AG04450 (cell line): ENCODE measurements around the gene PRKCH. TPM values are rescaled to one million over a fixed set of nuclear protein-coding genes. Genes with fewer than 3 reads are reported as not detected.
"Not testable (repeated sequence)": the region's sequence is repeated elsewhere in the genome, so short reads cannot be mapped to it uniquely, and the experiment has no call there.

Experiments used
- CTCF ChIA-PET: fragments of 300-600, 350-600 bp; formaldehyde crosslinking; extraction: SDS; loops from one replicate; lab custom pipeline; 2022; ENCODE audit warnings: antibody characterized with exemption, inconsistent platforms; lab: Charles Lee
- POLR2A ChIA-PET: fragments of 350-600 bp; formaldehyde crosslinking; extraction: SDS; loops from one replicate; lab custom pipeline; 2021; ENCODE audit warnings: antibody characterized with exemption, inconsistent platforms; lab: Yijun Ruan, JAX
- DNase-seq: peaks from one replicate; pipeline ENCODE4 v3.0.0-alpha.2; 2011; ENCODE audit warnings: low read depth, low spot score
- H3K27ac ChIP-seq: one replicate; pipeline ENCODE4 v1.5.1; 2012; ENCODE audit warnings: low read depth, low read length, control low read depth
- H3K27me3 ChIP-seq: one replicate; pipeline ENCODE4 v1.6.0; 2012; ENCODE audit warnings: low read length; ENCODE audit not compliant: control insufficient read depth, insufficient read depth
- H3K4me3 ChIP-seq: 2 replicates; pipeline ENCODE4 v1.5.1; 2011; ENCODE audit warnings: mild to moderate bottlenecking, low read depth, low read length, control low read depth
- H3K9me3 ChIP-seq: 2 replicates; pipeline ENCODE4 v1.5.1; 2012; ENCODE audit warnings: low read length; ENCODE audit not compliant: control insufficient read depth, insufficient read depth
- polyA plus RNA-seq: library from polyadenylated mRNA; depleted of rRNA; stranded (reverse); fragments of >200 nt; gene quantifications from 2 replicates; pipeline ENCODE4 v1.2.3, GENCODE V29; 2011
- TF ChIP-seq, protein P1 (sequence below): IDR thresholded peaks from 2 replicates; pipeline ENCODE4 v1.5.1; 2011; ENCODE audit warnings: low read depth, low read length, control low read depth, inconsistent platforms

Gene PRKCH
- polyA plus RNA-seq, 1 experiment: 1.6 TPM

DNA sequence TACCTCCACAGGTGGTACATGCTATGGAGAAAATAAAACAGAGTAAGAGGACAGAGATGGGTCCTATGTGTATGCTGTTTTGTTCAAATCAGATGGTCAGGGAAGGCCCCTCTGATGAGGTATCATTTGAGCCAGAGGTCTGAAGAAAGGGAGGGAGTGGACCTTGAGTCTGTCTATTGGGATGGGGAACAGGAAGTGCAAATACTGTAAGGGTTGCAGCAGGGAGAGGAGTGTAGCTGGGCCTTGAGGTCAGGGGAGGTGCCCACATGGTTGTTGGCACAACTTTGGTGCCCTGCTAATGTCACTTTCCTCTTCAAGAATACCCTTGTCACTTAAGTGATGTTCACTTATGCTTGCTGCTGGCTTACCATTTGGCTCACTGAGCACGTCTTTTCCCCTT lies 83.3 kb downstream of the PRKCH start:
- TF ChIP-seq, protein P1, sequence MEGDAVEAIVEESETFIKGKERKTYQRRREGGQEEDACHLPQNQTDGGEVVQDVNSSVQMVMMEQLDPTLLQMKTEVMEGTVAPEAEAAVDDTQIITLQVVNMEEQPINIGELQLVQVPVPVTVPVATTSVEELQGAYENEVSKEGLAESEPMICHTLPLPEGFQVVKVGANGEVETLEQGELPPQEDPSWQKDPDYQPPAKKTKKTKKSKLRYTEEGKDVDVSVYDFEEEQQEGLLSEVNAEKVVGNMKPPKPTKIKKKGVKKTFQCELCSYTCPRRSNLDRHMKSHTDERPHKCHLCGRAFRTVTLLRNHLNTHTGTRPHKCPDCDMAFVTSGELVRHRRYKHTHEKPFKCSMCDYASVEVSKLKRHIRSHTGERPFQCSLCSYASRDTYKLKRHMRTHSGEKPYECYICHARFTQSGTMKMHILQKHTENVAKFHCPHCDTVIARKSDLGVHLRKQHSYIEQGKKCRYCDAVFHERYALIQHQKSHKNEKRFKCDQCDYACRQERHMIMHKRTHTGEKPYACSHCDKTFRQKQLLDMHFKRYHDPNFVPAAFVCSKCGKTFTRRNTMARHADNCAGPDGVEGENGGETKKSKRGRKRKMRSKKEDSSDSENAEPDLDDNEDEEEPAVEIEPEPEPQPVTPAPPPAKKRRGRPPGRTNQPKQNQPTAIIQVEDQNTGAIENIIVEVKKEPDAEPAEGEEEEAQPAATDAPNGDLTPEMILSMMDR: no peak
- CTCF ChIA-PET: interaction anchor here (0.7 kb wide), 1 partner anchor 15 kb away, joined by 3 read pairs; no protein-coding TSS in a partner anchor

DNA sequence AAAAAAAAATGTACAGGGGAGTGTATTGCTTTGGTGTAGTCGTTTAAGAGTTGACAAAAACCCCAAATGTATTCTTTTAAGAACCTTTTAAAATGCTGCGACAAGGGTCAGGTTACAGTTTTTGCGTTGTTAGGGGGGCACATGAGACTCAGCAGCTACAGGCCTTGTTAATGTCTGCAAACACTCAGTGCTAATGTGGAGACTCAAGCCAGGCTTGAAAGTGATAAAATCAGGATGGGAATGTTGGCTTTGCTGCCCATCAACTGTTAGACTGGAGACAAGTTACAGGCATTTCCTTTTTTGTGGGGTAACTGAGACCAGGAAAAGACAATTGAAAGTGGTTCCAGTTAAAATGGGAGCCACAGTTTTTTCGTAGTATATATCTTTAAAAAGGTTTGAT lies 84.8 kb downstream of the PRKCH start:
- ChIA-PET CTCF (no interaction called here), POLR2A (no interaction called here)
- Histone ChIP-seq H3K27ac (no peak overlapping the region), H3K4me3 (no peak overlapping the region), H3K9me3 (no peaks in the 10 kb centered on the region), H3K27me3 (peaks cover 17% of the 10 kb centered on the region)
- TF ChIP-seq, protein P1: no peak
- no peak for DNase-seq

More for the DNA sequence above, 83.3 kb downstream of the PRKCH start:
- POLR2A ChIA-PET: no interaction called here
- no peak overlapping the region for H3K4me3 ChIP-seq
- no peak for DNase-seq
- H3K27me3 ChIP-seq: peaks cover 17% of the 10 kb centered on the region
- no peaks in the 10 kb centered on the region for H3K9me3 ChIP-seq
- no peak overlapping the region for H3K27ac ChIP-seq

DNA sequence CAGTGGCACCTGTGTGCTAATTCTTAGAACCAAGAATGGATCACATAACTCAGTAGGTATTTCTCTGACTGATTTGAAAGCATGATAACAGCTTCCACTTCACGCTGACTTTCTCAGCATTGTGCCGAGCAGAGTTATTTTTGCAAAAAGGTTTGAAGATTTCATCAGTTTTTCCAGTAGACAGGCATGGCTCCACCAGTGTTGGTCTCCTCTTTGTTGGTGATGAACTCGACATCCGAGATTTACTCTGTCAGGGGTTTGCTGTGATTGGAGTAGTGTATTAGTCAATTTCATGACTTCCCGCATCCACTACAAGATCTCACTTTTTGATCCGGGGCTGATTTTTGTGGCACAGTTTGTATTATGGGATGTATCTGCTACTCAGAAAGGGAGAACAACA lies 85.3 kb downstream of the PRKCH start:
- Histone ChIP-seq H3K4me3 (no peak overlapping the region), H3K27ac (no peak overlapping the region), H3K27me3 (peaks cover 17% of the 10 kb centered on the region), H3K9me3 (no peaks in the 10 kb centered on the region)
- DNase-seq: no peak
- TF ChIP-seq, protein P1: no peak
- ChIA-PET CTCF (no interaction called here), POLR2A (no interaction called here)

DNA sequence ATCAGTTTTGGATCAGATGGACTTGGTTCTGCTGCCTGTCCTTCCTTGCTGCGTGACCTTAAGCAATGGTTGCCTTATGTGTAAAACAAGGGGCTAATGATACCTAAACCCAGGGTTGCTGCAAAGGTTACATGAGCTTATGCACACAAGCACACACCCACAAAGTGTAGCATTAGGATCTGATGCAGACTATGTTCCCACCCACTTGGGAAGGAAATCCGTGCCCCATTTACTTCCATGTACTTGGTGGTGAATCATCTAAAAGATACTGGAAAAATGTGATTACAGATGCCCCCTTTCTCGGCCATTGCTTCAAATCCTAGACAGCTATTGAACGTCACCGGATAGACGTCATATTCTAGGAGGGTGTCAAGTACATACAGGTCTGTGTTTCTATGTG lies 87.1 kb downstream of the PRKCH start:
- H3K27me3 ChIP-seq: peaks cover 22% of the 10 kb centered on the region
- no peak overlapping the region for H3K4me3 ChIP-seq
- TF ChIP-seq, protein P1: no peak
- CTCF ChIA-PET: no interaction called here
- no peaks in the 10 kb centered on the region for H3K9me3 ChIP-seq
- DNase-seq: no peak
- no peak overlapping the region for H3K27ac ChIP-seq
- POLR2A ChIA-PET: no interaction called here

DNA sequence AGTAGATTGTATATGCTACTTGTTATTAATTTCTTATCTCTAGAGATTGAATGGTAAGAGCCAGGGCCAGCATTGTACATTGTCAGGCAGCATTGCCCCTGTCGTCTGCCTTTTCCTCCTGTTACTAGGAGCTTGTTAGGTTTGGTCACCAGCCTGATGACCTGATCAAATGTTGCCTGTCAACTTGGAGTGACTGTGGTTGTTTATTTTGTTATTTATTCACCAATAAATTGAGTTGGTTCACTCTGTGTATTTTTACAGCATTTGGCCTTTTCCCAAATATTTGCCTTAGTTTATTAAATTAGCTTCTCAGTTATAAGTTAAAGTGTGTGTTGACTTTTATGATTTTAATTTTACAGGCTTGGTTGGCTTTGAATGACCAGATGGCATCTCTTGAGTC lies 88.4 kb downstream of the PRKCH start:
- ChIA-PET POLR2A (no interaction called here), CTCF (no interaction called here)

DNA sequence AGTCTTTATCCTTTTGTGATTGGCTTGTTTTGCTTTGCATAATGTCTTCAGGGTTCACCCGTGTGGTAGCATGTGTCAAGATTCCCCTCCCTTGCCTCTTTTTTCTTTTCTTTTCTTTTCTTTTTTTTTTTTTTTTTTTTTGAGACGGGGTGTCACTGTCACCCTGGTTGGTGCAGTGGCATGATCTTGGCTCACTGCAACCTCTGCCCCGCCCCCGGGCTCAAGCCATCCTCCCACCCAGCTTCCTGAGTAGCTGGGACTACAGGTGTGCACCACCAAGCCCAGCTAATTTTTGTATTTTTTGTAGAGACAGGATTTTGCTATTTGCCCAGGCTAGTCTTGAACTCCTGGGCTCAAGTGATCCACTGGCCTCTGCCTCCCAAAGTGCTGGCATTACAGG lies 94.6 kb downstream of the PRKCH start:
- H3K27ac ChIP-seq, H3K9me3 ChIP-seq, DNase-seq, POLR2A ChIA-PET, H3K4me3 ChIP-seq, CTCF ChIA-PET: not testable (repeated sequence)
- H3K27me3 ChIP-seq: peaks cover 14% of the 10 kb centered on the region

More for the DNA sequence above, 88.4 kb downstream of the PRKCH start:
- Histone ChIP-seq H3K27ac (no peak overlapping the region), H3K9me3 (no peaks in the 10 kb centered on the region), H3K27me3 (peaks cover 21% of the 10 kb centered on the region), H3K4me3 (no peak overlapping the region)
- no peak for DNase-seq
- TF ChIP-seq, protein P1: no peak
